Nephron (organoid): ENCODE measurements around the gene SPDYA.

ENCODE experiments used
- H3K27ac Mint-ChIP-seq, 3 experiments: 2 replicates each; pipeline ENCODE4 v1.8.0; 2020; ENCODE audit warnings: mixed read lengths in 3 of 3, mild to moderate bottlenecking in 2 of 3, moderate library complexity in 1 of 3
- H3K27me3 Mint-ChIP-seq: 2 replicates; pipeline ENCODE4 v1.8.0; 2021; ENCODE audit warnings: low read depth, mild to moderate bottlenecking, moderate library complexity, mixed read lengths
- H3K36me3 Mint-ChIP-seq: 2 replicates; pipeline ENCODE4 v1.8.0; 2020; ENCODE audit warnings: low read depth, mixed read lengths
- H3K4me1 Mint-ChIP-seq: 2 replicates; pipeline ENCODE4 v1.8.0; 2020; ENCODE audit warnings: mixed read lengths
- H3K4me3 Mint-ChIP-seq, 3 experiments: 2 replicates each; pipeline ENCODE4 v1.8.0; 2020; ENCODE audit warnings: mild to moderate bottlenecking in 3 of 3, mixed read lengths in 3 of 3, moderate library complexity in 2 of 3
- H3K9me3 Mint-ChIP-seq: 2 replicates; pipeline ENCODE4 v1.8.0; 2020; ENCODE audit warnings: mixed read lengths
- CTCF ChIP-seq, 3 experiments: fragments of 200-600 bp; sonication (generic); IDR thresholded peaks; one replicate each; pipeline ENCODE4 v1.5.0; 2021; ENCODE audit warnings: antibody characterized with exemption in 3 of 3; ENCODE audit not compliant: unreplicated experiment in 3 of 3

SPDYA gene

GRCh38 chr2:28898048-28898447 lies 87.4 kb downstream of the SPDYA start:
- peaks cover 2% of the 10 kb centered on the region for H3K9me3 Mint-ChIP-seq
- H3K36me3 Mint-ChIP-seq, result peaks cover 11% of the 10 kb centered on the region
- H3K4me3 Mint-ChIP-seq, result peak overlapping the region in 1 of 3 experiments; percentile 33
- H3K27ac Mint-ChIP-seq, result no peak overlapping the region
- peaks cover 30% of the 10 kb centered on the region for H3K4me1 Mint-ChIP-seq
- no peak for TF ChIP-seq CTCF (IDR thresholded peaks at IDR 0.05; ENCODE audit: unreplicated experiment in 3 of 3)
- no peaks in the 10 kb centered on the region for H3K27me3 Mint-ChIP-seq
